B cell (primary cell): Measurements from ENCODE around the gene AUP1. TPM values are rescaled to one million over a fixed set of nuclear protein-coding genes. Genes with fewer than 3 reads are reported as not detected.

ENCODE experiments used
- ATAC-seq: fragments of 200-7000 bp; cut with Tn5 transposase; one replicate; pipeline ENCODE4 v1.10.0; 2021; ENCODE audit warnings: low read depth, mild to moderate bottlenecking, moderate number of reproducible peaks, moderate library complexity
- CTCF ChIA-PET: fragments of 350-600 bp; sonication (Branson Sonifier 250); formaldehyde crosslinking; loops from one replicate; lab custom pipeline; 2021; ENCODE audit warnings: antibody characterized with exemption, inconsistent platforms; lab: Charles Lee
- POLR2A ChIA-PET: fragments of 350-600 bp; sonication (Branson Sonifier 250); formaldehyde crosslinking; loops from one replicate; lab custom pipeline; 2021; ENCODE audit warnings: antibody characterized with exemption; lab: Charles Lee
- DNase-seq: peaks from one replicate; pipeline ENCODE4 v3.0.0; 2013
- H2AFZ ChIP-seq: 2 replicates; pipeline ENCODE4 v1.6.1; 2012; ENCODE audit warnings: mild to moderate bottlenecking, low read depth, low read length; ENCODE audit not compliant: insufficient read depth, poor library complexity, severe bottlenecking
- H3K27ac ChIP-seq, 2 donors: 1 replicate in 1 of 2; 2 replicates in 1 of 2; pipeline ENCODE4 v1.5.1; 2012 to 2013; ENCODE audit warnings: low read length in 2 of 2, mild to moderate bottlenecking in 2 of 2, moderate library complexity in 1 of 2
- H3K27me3 ChIP-seq, 4 experiments: fragments of 200-600 bp in 1 of 4; sonication (generic) in 1 of 4; replicated peaks in 1 of 4; 1 replicate in 2 of 4; 2 replicates in 2 of 4; pipeline versions ENCODE4 v1.6.1 to v1.7.0; 2013 to 2016; ENCODE audit warnings: low read length in 3 of 4, mild to moderate bottlenecking in 2 of 4, mixed read lengths in 1 of 4, moderate library complexity in 1 of 4; ENCODE audit not compliant: insufficient read depth in 4 of 4, control insufficient read depth in 3 of 4; ENCODE audit errors: control extremely low read depth in 1 of 4
- H3K36me3 ChIP-seq, 2 experiments: replicated peaks in 1 of 2; 1 replicate in 1 of 2; 2 replicates in 1 of 2; pipeline versions ENCODE4 v1.6.1 to v1.7.1; 2013; ENCODE audit warnings: low read length in 1 of 2; ENCODE audit not compliant: insufficient read depth in 2 of 2, control insufficient read depth in 1 of 2; ENCODE audit errors: control extremely low read depth in 1 of 2, extremely low read depth in 1 of 2
- H3K4me1 ChIP-seq, 2 donors: fragments of 200-600 bp in 1 of 2; sonication (generic) in 1 of 2; 1 replicate in 1 of 2; 2 replicates in 1 of 2; pipeline versions ENCODE4 v1.5.1 to v1.6.1; 2013 to 2017; ENCODE audit warnings: low read length in 2 of 2; ENCODE audit not compliant: control insufficient read depth in 2 of 2, insufficient read depth in 2 of 2
- H3K4me2 ChIP-seq: replicated peaks from 2 replicates; pipeline ENCODE3; 2012; ENCODE audit warnings: mild to moderate bottlenecking, low read depth, low read length; ENCODE audit not compliant: poor library complexity, severe bottlenecking
- H3K4me3 ChIP-seq, 5 experiments: fragments of 200-600 bp in 1 of 5; sonication (generic) in 1 of 5; 1 replicate in 3 of 5; 2 replicates in 2 of 5; pipeline versions ENCODE4 v1.5.1 to v1.7.0; 2011 to 2016; ENCODE audit warnings: low read length in 4 of 5, mild to moderate bottlenecking in 4 of 5, low read depth in 2 of 5, control low read depth in 1 of 5, moderate library complexity in 1 of 5; ENCODE audit not compliant: insufficient read depth in 1 of 5; ENCODE audit errors: control extremely low read depth in 1 of 5, extremely low read depth in 1 of 5
- H3K79me2 ChIP-seq: fragments of 200-600 bp; sonication (generic); one replicate; pipeline ENCODE4 v1.6.0; 2016; ENCODE audit warnings: low read length; ENCODE audit not compliant: control insufficient read depth, insufficient read depth
- H3K9ac ChIP-seq: fragments of 200-600 bp; sonication (generic); 2 replicates; pipeline ENCODE4 v1.6.1; 2017; ENCODE audit warnings: mild to moderate bottlenecking, low read length, moderate library complexity
- H3K9me3 ChIP-seq, 3 donors: one replicate each; pipeline versions ENCODE4 v1.6.1 to v1.7.1; 2013; ENCODE audit warnings: low read length in 2 of 3; ENCODE audit not compliant: control insufficient read depth in 2 of 3, insufficient read depth in 1 of 3; ENCODE audit errors: control extremely low read depth in 1 of 3
- H4K20me1 ChIP-seq: 2 replicates; pipeline ENCODE4 v1.6.0; 2012; ENCODE audit warnings: mild to moderate bottlenecking, low read length; ENCODE audit not compliant: insufficient read depth, control insufficient read depth, poor library complexity, severe bottlenecking
- H3K27ac Mint-ChIP-seq: one replicate; pipeline ENCODE4 v1.8.0; 2021; ENCODE audit warnings: mixed read lengths
- H3K27me3 Mint-ChIP-seq: one replicate; pipeline ENCODE4 v1.8.0; 2021; ENCODE audit warnings: mixed read lengths
- H3K4me1 Mint-ChIP-seq: one replicate; pipeline ENCODE4 v1.8.0; 2021; ENCODE audit warnings: mixed read lengths
- H3K4me3 Mint-ChIP-seq: one replicate; pipeline ENCODE4 v1.8.0; 2021; ENCODE audit warnings: mixed read lengths
- H3K9me3 Mint-ChIP-seq: one replicate; pipeline ENCODE4 v1.8.0; 2022; ENCODE audit warnings: mixed read lengths; ENCODE audit not compliant: insufficient read depth
- EZH2 ChIP-seq: IDR thresholded peaks from 2 replicates; pipeline ENCODE4 v1.6.1; 2012; ENCODE audit warnings: borderline replicate concordance, low read depth, mild to moderate bottlenecking, moderate library complexity, low read length; ENCODE audit not compliant: insufficient read depth, poor library complexity, severe bottlenecking
- WGBS: methylation state at CpG from one replicate; pipeline ENCODE4 v1.1.5; 2013; ENCODE audit warnings: missing lambda C conversion rate; ENCODE audit not compliant: insufficient coverage; 5-methylcytosine and 5-hydroxymethylcytosine counted together
- intact Hi-C: fragments of 100-400 bp; cut with micrococcal nuclease; formaldehyde crosslinking; loops from one replicate; pipeline ENCODE4 v1.10.0; 2022
- polyA plus RNA-seq: library from polyadenylated mRNA; depleted of rRNA; stranded (reverse); fragments of >200 nt; gene quantifications from 2 replicates; pipeline ENCODE4 v1.2.3, GENCODE V29; 2012
- total RNA-seq, 2 donors: library from RNA; stranded (reverse); fragments of 120-200 nt in 1 of 2; gene quantifications; 1 replicate in 1 of 2; 2 replicates in 1 of 2; pipeline versions ENCODE4 v1.2.3 to v1.2.4, GENCODE V29; 2013 to 2022
- TF ChIP-seq, protein P1 (sequence below): fragments of 200-600 bp; IDR thresholded peaks from one replicate; pipeline ENCODE4 v1.8.0; 2022; ENCODE audit warnings: antibody characterized with exemption, mild to moderate bottlenecking

The AUP1 gene
- total and polyA plus RNA-seq, 2 donors (not counting 1 experiment from before 2014, with no cell fraction given): 201 to 525 TPM

DNA sequence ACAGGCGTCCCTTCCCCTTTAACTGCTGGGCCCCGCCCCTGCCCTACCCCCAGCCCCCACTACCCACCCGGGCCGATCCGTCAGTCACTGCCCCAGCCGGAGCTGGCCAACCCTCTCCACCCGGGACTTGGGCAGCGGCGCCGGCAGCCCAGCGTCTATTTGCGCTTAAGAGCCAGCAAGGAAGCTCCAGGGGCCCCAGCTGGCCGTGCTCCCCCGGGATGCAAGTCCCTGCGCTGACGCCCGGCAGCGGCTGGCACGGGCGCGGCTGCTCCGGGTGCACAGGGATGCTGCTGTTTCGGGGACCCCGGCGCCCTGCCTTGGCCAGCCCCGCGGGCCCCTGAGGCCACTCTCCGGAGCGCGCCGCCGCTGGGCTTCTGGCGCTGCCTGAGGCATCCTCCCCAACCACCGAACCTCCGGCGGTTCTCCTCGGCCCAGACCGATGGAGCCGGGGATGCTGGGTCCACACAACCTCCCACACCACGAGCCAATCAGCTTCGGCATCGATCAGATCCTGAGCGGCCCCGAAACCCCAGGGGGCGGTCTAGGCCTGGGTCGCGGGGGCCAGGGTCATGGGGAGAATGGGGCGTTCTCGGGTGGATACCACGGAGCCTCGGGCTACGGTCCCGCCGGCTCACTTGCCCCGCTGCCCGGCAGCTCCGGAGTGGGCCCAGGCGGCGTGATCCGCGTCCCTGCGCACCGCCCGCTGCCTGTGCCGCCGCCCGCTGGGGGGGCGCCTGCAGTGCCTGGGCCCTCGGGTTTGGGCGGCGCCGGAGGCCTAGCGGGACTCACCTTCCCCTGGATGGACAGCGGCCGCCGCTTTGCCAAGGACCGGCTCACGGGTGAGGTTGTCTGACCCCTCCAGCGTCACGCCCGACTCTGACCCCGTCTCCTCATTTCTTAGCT lies 14.9 kb downstream of the AUP1 start, which contains the start of gene TLX2:
Gene TLX2, plus strand, starts transcription at position 83 of the 903 bp plus-strand sequence. Its CDS starts 357 bp downstream, at position 440.
- peak within 1 kb of the TSS; percentile 96 for H3K4me2 ChIP-seq
- H3K4me1 Mint-ChIP-seq: peaks cover 28% of the 10 kb centered on the region
- no peaks in the 10 kb centered on the region for H3K79me2 ChIP-seq
- CTCF ChIA-PET: interaction anchor here (0.8 to 1.6 kb wide), 2 partner anchors 11 to 73 kb away, joined by 3 to 4 read pairs; no protein-coding TSS in a partner anchor
- POLR2A ChIA-PET: interaction anchor here (0.5 to 1.7 kb wide), 3 partner anchors 15 to 54 kb away, joined by 3 to 8 read pairs (median 7); partner anchors contain the start of genes AUP1 and HTRA2
- H3K4me3 ChIP-seq: peak within 1 kb of the TSS in 3 of 5 experiments; percentile 28 to 68 (median 50)
- H3K9me3 ChIP-seq: peaks cover 0 to 31% (median 1%) of the 10 kb centered on the region in 3 donors
- H3K9me3 Mint-ChIP-seq: no peaks in the 10 kb centered on the region
- H3K36me3 ChIP-seq: no peaks in the 10 kb centered on the region
- intact Hi-C loops: no loop called here
- H3K27ac ChIP-seq: no peak within 1 kb of the TSS
- peaks cover 64% of the 10 kb centered on the region for H3K27me3 Mint-ChIP-seq
- H3K27me3 ChIP-seq: peaks cover 2 to 91% (median 64%) of the 10 kb centered on the region in 4 experiments
- H3K9ac ChIP-seq: peak within 1 kb of the TSS; percentile 67
- peaks cover 6% of the 10 kb centered on the region for H4K20me1 ChIP-seq
- WGBS: 3% methylated on average over 73 of the region's 82 CpGs
- H2AFZ ChIP-seq: peak within 1 kb of the TSS; percentile 71
- peaks cover 36 to 50% of the 10 kb centered on the region in 2 donors for H3K4me1 ChIP-seq
- peak; percentile 65 for DNase-seq
- peak within 1 kb of the TSS; percentile 53 for H3K27ac Mint-ChIP-seq
- TF ChIP-seq, protein P1, sequence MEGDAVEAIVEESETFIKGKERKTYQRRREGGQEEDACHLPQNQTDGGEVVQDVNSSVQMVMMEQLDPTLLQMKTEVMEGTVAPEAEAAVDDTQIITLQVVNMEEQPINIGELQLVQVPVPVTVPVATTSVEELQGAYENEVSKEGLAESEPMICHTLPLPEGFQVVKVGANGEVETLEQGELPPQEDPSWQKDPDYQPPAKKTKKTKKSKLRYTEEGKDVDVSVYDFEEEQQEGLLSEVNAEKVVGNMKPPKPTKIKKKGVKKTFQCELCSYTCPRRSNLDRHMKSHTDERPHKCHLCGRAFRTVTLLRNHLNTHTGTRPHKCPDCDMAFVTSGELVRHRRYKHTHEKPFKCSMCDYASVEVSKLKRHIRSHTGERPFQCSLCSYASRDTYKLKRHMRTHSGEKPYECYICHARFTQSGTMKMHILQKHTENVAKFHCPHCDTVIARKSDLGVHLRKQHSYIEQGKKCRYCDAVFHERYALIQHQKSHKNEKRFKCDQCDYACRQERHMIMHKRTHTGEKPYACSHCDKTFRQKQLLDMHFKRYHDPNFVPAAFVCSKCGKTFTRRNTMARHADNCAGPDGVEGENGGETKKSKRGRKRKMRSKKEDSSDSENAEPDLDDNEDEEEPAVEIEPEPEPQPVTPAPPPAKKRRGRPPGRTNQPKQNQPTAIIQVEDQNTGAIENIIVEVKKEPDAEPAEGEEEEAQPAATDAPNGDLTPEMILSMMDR: no peak
- peak; percentile 98 for TF ChIP-seq EZH2
- peak within 1 kb of the TSS; percentile 82 for H3K4me3 Mint-ChIP-seq
- ATAC-seq: peak; percentile 22
